Thoracic aorta (tissue), 2 donors: Measurements from ENCODE around the gene FN3K. TPM values are rescaled to one million over a fixed set of nuclear protein-coding genes. Genes with fewer than 3 reads are reported as not detected.

Experiments used
- ATAC-seq: fragments of 150-250 bp; one replicate; pipeline ENCODE4 v1.8.0; 2017; ENCODE audit warnings: low read depth; ENCODE audit not compliant: insufficient number of reproducible peaks, low FRiP score
- DNase-seq: peaks from one replicate; pipeline ENCODE4 v3.0.0-alpha.2; 2020; ENCODE audit warnings: low spot score
- H3K27ac ChIP-seq, 2 donors: fragments of 200-600 bp; sonication (generic); 1 replicate in 1 of 2; 2 replicates in 1 of 2; pipeline ENCODE4 v1.5.1; 2016; ENCODE audit warnings: mild to moderate bottlenecking in 2 of 2, moderate library complexity in 2 of 2
- H3K27me3 ChIP-seq: fragments of 200-600 bp; sonication (generic); replicated peaks from 2 replicates; pipeline ENCODE4 v1.6.0; 2016; ENCODE audit warnings: mild to moderate bottlenecking; ENCODE audit not compliant: insufficient read depth
- H3K36me3 ChIP-seq: fragments of 200-600 bp; sonication (generic); one replicate; pipeline ENCODE4 v1.5.1; 2016
- H3K4me1 ChIP-seq, 2 donors: fragments of 200-600 bp; sonication (generic); 1 replicate in 1 of 2; 2 replicates in 1 of 2; pipeline versions ENCODE4 v1.5.1 to v1.6.0; 2016; ENCODE audit warnings: low read depth in 2 of 2, mild to moderate bottlenecking in 1 of 2; ENCODE audit not compliant: control insufficient read depth in 1 of 2
- H3K4me3 ChIP-seq: fragments of 200-600 bp; sonication (generic); 2 replicates; pipeline ENCODE4 v1.5.1; 2016; ENCODE audit warnings: mild to moderate bottlenecking
- H3K9me3 ChIP-seq: fragments of 200-600 bp; sonication (generic); 2 replicates; pipeline ENCODE4 v1.5.1; 2016
- total RNA-seq, 2 donors: library from RNA; depleted of rRNA; stranded (reverse); fragments of >200 nt; gene quantifications; one replicate each; pipeline versions ENCODE4 v1.1.0 to v1.2.3, GENCODE V29; 2016
- TF ChIP-seq, protein P1 (sequence below): fragments of 200-600 bp; sonication (generic); IDR thresholded peaks from one replicate; pipeline ENCODE4 v1.5.1; 2019; ENCODE audit warnings: antibody characterized with exemption

FN3K gene
- total RNA-seq, 2 donors from 2014 or later, result 8.3 to 10.4 TPM

GRCh38 chr17:82754297-82755208 is 19.1 kb downstream of the FN3K start:
- Histone ChIP-seq H3K36me3 (peaks cover 4% of the 10 kb centered on the region), H3K4me3 (no peak overlapping the region), H3K9me3 (no peaks in the 10 kb centered on the region), H3K27ac (no peak overlapping the region), H3K4me1 (peaks cover 8 to 13% of the 10 kb centered on the region in 2 donors), H3K27me3 (no peaks in the 10 kb centered on the region)
- TF ChIP-seq, protein P1, sequence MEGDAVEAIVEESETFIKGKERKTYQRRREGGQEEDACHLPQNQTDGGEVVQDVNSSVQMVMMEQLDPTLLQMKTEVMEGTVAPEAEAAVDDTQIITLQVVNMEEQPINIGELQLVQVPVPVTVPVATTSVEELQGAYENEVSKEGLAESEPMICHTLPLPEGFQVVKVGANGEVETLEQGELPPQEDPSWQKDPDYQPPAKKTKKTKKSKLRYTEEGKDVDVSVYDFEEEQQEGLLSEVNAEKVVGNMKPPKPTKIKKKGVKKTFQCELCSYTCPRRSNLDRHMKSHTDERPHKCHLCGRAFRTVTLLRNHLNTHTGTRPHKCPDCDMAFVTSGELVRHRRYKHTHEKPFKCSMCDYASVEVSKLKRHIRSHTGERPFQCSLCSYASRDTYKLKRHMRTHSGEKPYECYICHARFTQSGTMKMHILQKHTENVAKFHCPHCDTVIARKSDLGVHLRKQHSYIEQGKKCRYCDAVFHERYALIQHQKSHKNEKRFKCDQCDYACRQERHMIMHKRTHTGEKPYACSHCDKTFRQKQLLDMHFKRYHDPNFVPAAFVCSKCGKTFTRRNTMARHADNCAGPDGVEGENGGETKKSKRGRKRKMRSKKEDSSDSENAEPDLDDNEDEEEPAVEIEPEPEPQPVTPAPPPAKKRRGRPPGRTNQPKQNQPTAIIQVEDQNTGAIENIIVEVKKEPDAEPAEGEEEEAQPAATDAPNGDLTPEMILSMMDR, result no peak
- DNase-seq (no peak), ATAC-seq (no peak)

DNA sequence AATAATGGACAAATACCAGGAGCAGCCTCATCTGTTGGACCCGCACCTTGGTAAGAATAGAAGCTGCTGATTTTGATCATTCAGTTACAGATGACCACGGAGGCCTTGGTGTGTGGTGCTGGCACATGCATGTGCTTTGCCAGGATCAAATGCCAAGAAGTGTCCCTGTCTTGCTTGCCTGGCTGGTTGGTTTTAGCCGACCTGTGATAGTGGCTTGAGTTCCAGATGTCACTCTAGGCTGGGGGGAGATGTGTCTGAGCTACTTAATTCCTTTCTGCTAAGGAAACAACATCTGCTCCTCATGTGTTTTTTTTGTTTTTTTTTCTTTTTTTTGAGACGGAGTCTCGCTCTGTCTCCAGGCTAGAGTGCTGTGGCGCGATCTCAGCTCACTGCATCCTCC is 20.8 kb downstream of the FN3K start:
- peaks cover 4% of the 10 kb centered on the region for H3K36me3 ChIP-seq
- no peak overlapping the region for H3K4me3 ChIP-seq
- no peaks in the 10 kb centered on the region for H3K27me3 ChIP-seq
- DNase-seq, result no peak
- H3K9me3 ChIP-seq, result no peaks in the 10 kb centered on the region
- no peak overlapping the region for H3K27ac ChIP-seq
- H3K4me1 ChIP-seq, result peaks cover 8 to 13% of the 10 kb centered on the region in 2 donors
- no peak for ATAC-seq
- TF ChIP-seq, protein P1, result no peak

- DNase-seq, result no peak
- Histone ChIP-seq H3K9me3 (no peaks in the 10 kb centered on the region), H3K27ac (no peak overlapping the region), H3K4me1 (no peaks in the 10 kb centered on the region), H3K36me3 (peaks cover 15% of the 10 kb centered on the region), H3K27me3 (no peaks in the 10 kb centered on the region), H3K4me3 (no peak overlapping the region)
- TF ChIP-seq, protein P1, result no peak
- no peak for ATAC-seq
Observed at GRCh38 chr17:82765371-82765770, 30.0 kb downstream of the FN3K start.

- TF ChIP-seq, protein P1, result peak; percentile 34
- no peak for DNase-seq
- Histone ChIP-seq H3K9me3 (no peaks in the 10 kb centered on the region), H3K27me3 (no peaks in the 10 kb centered on the region), H3K4me1 (no peaks in the 10 kb centered on the region), H3K4me3 (no peak overlapping the region), H3K27ac (no peak overlapping the region), H3K36me3 (peaks cover 15% of the 10 kb centered on the region)
- ATAC-seq, result no peak
Observed at GRCh38 chr17:82767041-82767754, 31.8 kb downstream of the FN3K start.

DNA sequence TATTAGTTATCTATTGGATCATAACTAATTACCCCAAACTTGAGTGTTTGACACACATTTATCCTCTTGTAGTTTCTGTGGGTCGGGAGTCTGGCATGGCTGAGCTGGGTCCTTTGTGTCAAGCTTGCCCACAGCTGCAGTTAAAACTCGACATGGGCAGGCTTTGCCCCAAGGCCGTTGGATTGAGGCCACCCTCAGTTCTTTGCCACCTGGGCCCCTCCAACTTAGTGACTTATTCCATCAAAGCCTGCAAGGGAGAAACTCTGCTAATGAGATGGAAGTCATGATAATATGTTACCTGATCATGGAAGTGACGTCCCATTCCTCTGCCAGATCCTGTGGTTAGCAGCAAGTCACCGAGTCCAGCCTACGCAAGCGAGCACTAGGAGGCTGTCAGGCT is 33.6 kb downstream of the FN3K start:
- no peak overlapping the region for H3K4me3 ChIP-seq
- TF ChIP-seq, protein P1, result no peak
- no peak overlapping the region for H3K27ac ChIP-seq
- DNase-seq, result no peak
- no peaks in the 10 kb centered on the region for H3K9me3 ChIP-seq
- no peak for ATAC-seq
- H3K4me1 ChIP-seq, result no peaks in the 10 kb centered on the region
- no peaks in the 10 kb centered on the region for H3K27me3 ChIP-seq
- H3K36me3 ChIP-seq, result peaks cover 13% of the 10 kb centered on the region
